SK-N-MC (cell line): ENCODE results near the gene ADAMTS15.

Experiments used
- EZH2 ChIP-seq: fragments of 200-600 bp; sonication (generic); IDR thresholded peaks from one replicate; pipeline ENCODE4 v1.6.1; 2017; ENCODE audit warnings: antibody characterized with exemption
- POLR2AphosphoS5 ChIP-seq: IDR thresholded peaks from 2 replicates; pipeline ENCODE4 v1.6.1; 2012; ENCODE audit warnings: mild to moderate bottlenecking, low read depth, low read length, borderline replicate concordance

- TF ChIP-seq POLR2AphosphoS5: no peak
- TF ChIP-seq EZH2: no peak
Observed at GRCh38 chr11:130477586-130478203, 29.2 kb downstream of the ADAMTS15 start.
